Neuron (in vitro differentiated cells): Measurements from ENCODE around the gene LYSMD3.
A peak's percentile ranks its signal among the peaks of the same experiment; 100 is the strongest.

Experiments
- H2AFZ ChIP-seq: one replicate; pipeline ENCODE4 v1.6.1; 2013; ENCODE audit warnings: low read depth, mild to moderate bottlenecking, inconsistent platforms, low read length, moderate library complexity
- H3K27me3 ChIP-seq: one replicate; pipeline ENCODE4 v1.6.1; 2013; ENCODE audit warnings: low read length; ENCODE audit not compliant: insufficient read depth
- H3K36me3 ChIP-seq: one replicate; pipeline ENCODE4 v1.6.1; 2013; ENCODE audit warnings: low read length; ENCODE audit not compliant: insufficient read depth
- H3K4me1 ChIP-seq: one replicate; pipeline ENCODE4 v1.6.1; 2013; ENCODE audit warnings: low read length; ENCODE audit not compliant: insufficient read depth
- H3K4me3 ChIP-seq: 2 replicates; pipeline ENCODE4 v1.5.1; 2013; ENCODE audit warnings: mild to moderate bottlenecking, low read length, moderate library complexity
- H3K9me3 ChIP-seq: one replicate; pipeline ENCODE4 v1.6.1; 2013; ENCODE audit warnings: low read length

Gene LYSMD3

DNA sequence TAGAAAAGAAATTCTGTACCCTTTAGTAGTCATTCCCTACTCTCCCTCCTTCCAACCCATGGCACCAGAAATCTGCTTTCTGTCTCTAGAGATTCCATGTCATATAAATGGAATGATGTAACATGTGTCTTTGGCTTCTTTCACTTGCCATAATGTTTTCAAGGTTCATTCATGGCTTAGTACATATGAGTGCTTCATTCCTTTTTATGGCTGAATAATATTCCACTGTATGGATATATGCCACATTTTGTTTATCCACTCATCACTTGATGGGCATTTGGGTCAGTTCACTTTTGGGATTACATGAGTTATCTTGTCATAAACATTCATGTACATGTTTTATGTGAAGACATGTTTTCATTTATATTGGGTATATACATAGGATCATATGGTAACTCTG lies 35.3 kb downstream of the LYSMD3 start:
- H3K27me3 ChIP-seq: no peaks in the 10 kb centered on the region
- no peaks in the 10 kb centered on the region for H3K36me3 ChIP-seq
- H3K4me3 ChIP-seq: no peak overlapping the region
- peaks cover 3% of the 10 kb centered on the region for H3K9me3 ChIP-seq
- no peak overlapping the region for H2AFZ ChIP-seq
- H3K4me1 ChIP-seq: no peaks in the 10 kb centered on the region

DNA sequence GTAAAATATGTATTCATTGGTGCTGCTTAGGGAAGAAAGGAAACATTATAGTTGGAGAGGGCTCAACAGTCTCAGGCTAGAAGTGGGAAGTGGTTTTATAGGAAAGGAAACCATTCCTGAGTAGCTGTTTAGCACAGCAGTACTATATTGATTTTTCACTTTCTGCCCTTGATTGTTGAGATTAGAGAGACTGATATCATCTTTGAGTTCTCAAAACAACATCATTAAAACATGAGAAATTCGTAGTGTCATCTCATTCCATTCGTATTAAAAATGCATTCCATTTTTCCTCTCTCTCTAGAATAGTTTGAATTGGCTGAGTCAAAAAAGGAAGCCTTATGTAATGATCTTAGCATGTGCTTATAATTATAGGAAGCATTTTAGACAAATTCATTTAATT lies 40.6 kb downstream of the LYSMD3 start:
- Histone ChIP-seq H3K4me3 (no peak overlapping the region), H3K27me3 (no peaks in the 10 kb centered on the region), H2AFZ (no peak overlapping the region), H3K36me3 (no peaks in the 10 kb centered on the region), H3K9me3 (no peaks in the 10 kb centered on the region), H3K4me1 (peaks cover 11% of the 10 kb centered on the region)

DNA sequence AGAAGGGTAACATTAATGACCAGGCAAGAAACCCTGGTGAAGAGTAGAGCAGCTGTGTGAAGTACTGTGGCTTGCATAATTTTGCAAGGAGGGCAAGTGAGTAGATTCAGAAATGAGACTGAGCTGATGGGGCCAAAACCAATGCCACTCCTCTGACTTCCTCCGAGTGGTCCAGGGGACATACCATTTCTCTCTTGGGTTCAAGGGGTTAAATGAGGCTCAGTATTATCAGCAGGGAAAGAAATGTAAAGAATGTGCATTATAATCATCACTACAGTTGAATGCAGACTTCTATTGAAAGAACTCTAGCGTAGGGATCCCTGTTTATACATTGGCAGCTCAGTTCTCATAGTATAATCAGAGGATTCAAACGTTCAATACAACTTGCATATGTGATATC lies 44.8 kb downstream of the LYSMD3 start:
- Histone ChIP-seq H3K4me3 (no peak overlapping the region), H3K36me3 (no peaks in the 10 kb centered on the region), H3K27me3 (no peaks in the 10 kb centered on the region), H3K4me1 (peaks cover 11% of the 10 kb centered on the region), H3K9me3 (no peaks in the 10 kb centered on the region), H2AFZ (no peak overlapping the region)

DNA sequence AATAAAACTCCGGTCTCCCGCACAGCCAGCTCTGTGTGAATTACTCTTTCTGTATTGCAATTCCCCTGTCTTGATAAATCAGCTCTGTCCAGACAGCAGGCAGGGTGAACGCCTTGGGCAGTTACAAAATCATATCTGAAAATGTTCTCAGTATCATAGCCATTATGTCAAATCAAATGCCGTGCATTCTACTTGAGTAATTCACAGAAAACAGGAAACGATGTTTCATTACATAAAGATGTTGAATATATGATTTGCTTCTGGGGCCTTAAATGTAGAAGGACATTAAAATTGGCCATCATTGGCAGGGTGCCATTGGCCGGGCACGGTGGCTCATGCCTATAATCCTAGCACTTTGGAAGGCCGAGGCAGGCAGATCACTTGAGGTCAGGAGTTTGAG lies 46.2 kb downstream of the LYSMD3 start:
- no peak overlapping the region for H2AFZ ChIP-seq
- peaks cover 11% of the 10 kb centered on the region for H3K4me1 ChIP-seq
- no peaks in the 10 kb centered on the region for H3K27me3 ChIP-seq
- H3K4me3 ChIP-seq: no peak overlapping the region
- no peaks in the 10 kb centered on the region for H3K9me3 ChIP-seq
- H3K36me3 ChIP-seq: no peaks in the 10 kb centered on the region

DNA sequence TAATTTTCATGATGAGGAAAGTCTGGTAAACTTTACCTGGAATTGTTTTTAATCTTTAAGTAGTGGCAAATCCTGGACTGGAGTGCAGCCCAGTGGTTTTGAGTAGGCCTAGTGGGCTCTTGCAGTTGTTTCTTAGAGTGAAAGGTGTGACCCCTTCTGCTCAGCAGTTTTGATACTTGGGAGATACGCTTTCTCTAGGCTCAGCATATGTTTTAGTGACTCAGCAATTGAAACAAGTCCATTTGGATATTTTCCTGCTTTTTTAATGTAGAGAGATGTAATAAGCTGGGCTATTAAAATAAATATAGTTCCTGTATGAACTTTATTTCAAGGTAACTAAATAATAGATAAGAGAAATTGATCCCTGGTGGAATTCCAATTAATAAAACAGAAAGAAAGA lies 48.7 kb downstream of the LYSMD3 start:
- H3K36me3 ChIP-seq: no peaks in the 10 kb centered on the region
- no peaks in the 10 kb centered on the region for H3K27me3 ChIP-seq
- H3K9me3 ChIP-seq: no peaks in the 10 kb centered on the region
- no peak overlapping the region for H2AFZ ChIP-seq
- peaks cover 17% of the 10 kb centered on the region for H3K4me1 ChIP-seq
- H3K4me3 ChIP-seq: no peak overlapping the region

DNA sequence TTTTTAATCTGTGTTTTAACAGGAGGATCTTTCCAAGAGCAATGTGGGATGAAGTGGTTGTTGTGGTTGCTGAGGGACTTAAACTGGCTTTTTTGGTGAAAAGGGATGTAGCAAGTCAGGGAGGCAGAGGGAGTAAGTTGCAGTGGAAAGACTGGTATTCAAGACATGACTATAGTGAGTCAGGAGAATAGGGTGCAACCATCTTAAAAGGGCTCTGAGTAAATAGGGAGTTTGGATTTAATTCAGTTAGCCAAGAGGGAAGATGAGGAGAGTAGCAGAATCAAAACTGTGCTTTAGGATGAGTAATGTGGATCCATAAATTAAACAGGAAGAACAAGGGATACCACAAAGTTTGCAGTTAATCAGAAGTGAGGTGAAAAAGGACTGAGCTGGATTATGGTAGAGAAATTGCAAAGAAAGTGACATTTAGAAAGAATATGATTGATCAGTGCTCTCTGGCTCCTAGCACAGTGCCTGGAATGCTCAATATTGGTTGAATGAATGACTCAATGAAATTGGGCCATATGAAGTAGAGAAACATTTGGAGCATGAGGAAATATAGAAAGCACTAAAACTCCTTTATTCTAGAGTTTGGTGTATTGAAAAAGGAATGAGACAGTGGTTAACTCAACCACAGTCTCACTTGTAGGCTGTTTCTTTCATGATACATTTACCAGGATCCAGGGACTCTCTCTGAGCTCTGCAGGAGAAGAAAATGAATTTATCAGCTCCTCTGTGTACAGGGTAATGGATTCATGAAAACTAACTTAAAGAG lies 49.6 kb downstream of the LYSMD3 start:
- H3K4me1 ChIP-seq: peaks cover 14% of the 10 kb centered on the region
- no peaks in the 10 kb centered on the region for H3K27me3 ChIP-seq
- no peak overlapping the region for H2AFZ ChIP-seq
- H3K4me3 ChIP-seq: no peak overlapping the region
- H3K9me3 ChIP-seq: no peaks in the 10 kb centered on the region
- no peaks in the 10 kb centered on the region for H3K36me3 ChIP-seq

DNA sequence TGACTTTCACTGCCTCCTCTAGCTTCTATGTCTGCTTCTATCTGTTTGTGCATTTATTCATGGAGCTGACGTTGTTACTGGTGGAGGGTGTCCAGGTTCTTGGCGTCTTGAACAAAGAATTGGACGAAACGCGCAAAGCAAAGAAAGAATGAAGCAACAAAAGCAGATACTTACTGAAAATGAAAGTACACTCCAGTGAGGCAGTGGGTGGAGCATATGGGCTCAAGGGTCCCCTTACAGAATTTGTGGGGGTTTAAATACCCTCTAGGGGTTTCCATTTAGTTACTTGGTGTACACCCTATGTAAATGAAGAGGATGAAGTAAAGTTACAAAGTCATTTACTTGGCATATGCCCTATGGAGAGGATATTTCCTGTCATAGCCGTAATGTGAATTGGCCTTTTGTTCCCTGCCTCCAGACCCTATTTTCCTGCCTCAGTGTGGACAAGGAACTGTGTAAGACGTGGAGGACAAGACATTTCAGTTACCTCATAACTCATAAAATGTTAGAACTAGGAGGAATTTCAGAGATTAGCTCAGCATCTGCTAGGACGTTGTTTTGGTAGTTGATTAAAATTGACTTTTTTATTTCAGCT lies 51.7 kb downstream of the LYSMD3 start:
- no peaks in the 10 kb centered on the region for H3K27me3 ChIP-seq
- peaks cover 12% of the 10 kb centered on the region for H3K4me1 ChIP-seq
- H3K4me3 ChIP-seq: no peak overlapping the region
- no peaks in the 10 kb centered on the region for H3K36me3 ChIP-seq
- no peak overlapping the region for H2AFZ ChIP-seq
- no peaks in the 10 kb centered on the region for H3K9me3 ChIP-seq

DNA sequence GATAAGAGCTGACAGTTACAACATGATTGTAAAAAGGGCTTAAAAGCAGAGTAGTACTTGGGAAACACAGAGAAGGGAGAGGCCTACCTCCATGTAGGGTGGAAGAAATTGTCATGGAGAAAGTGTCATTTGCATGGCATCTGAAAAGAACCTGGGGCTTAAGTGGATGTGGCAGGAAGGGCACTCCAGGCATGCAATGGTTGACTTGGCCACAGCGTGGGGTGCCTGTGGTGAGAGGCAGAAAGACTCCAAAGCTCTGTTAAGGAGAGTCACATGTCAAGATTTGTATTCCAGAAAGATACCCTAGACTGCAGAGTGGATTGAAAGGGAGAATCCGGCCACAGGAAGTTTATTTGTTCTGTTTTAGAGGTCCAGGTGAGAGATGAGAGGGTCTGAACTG lies 52.3 kb downstream of the LYSMD3 start:
- H2AFZ ChIP-seq: no peak overlapping the region
- H3K4me3 ChIP-seq: no peak overlapping the region
- no peaks in the 10 kb centered on the region for H3K9me3 ChIP-seq
- no peaks in the 10 kb centered on the region for H3K36me3 ChIP-seq
- H3K27me3 ChIP-seq: no peaks in the 10 kb centered on the region
- peaks cover 16% of the 10 kb centered on the region for H3K4me1 ChIP-seq

DNA sequence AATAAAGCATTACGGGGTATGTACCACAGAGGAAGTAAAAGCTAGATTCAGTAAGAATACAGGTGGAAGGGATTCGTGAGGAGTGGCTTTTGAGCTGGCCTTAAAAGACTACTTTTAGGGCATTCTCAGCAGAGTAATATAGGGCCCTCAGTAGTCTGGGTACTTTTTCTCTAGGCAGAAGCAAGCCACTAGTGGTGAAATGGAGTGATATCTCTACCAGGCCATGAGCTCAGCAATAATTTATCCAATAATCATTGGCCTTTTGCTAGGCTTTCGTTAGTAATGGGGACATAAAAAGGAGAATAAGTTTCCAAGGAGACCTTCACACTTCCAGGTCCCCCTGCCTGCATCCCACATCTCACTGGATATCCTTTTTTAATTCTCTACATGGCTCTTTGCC lies 53.0 kb downstream of the LYSMD3 start:
- H3K4me3 ChIP-seq: no peak overlapping the region
- H3K4me1 ChIP-seq: peaks cover 19% of the 10 kb centered on the region
- H2AFZ ChIP-seq: no peak overlapping the region
- no peaks in the 10 kb centered on the region for H3K27me3 ChIP-seq
- H3K9me3 ChIP-seq: no peaks in the 10 kb centered on the region
- H3K36me3 ChIP-seq: no peaks in the 10 kb centered on the region

DNA sequence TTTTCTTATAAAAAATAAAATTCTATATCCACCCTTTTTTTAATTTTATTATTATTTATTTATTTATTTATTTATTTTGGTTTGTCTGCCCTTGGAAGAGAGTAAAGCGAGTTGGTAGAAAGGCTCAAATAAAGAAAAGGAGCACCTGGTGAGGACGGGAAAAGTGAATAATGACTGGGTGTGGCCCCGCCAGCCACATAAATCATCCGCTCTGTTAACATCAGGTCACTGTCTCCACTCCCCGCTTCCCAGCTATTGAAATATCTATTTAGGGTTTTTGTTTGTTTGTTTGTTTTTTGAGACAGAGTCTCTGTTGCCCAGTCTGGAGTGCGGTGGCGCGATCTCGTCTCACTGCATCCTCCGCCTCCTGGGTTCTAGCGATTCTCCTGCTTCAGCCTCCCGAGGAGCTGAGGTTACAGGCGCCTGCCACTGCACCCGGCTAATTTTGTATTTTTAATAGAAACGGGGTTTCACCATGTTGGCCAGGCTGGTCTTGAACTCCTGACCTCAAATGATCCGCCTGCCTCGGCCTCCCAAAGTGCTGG lies 53.9 kb downstream of the LYSMD3 start:
- H3K9me3 ChIP-seq: no peaks in the 10 kb centered on the region
- peak overlapping the region; percentile 88 for H3K4me3 ChIP-seq
- H3K36me3 ChIP-seq: no peaks in the 10 kb centered on the region
- peaks cover 19% of the 10 kb centered on the region for H3K4me1 ChIP-seq
- H2AFZ ChIP-seq: peak overlapping the region; percentile 87
- H3K27me3 ChIP-seq: no peaks in the 10 kb centered on the region

DNA sequence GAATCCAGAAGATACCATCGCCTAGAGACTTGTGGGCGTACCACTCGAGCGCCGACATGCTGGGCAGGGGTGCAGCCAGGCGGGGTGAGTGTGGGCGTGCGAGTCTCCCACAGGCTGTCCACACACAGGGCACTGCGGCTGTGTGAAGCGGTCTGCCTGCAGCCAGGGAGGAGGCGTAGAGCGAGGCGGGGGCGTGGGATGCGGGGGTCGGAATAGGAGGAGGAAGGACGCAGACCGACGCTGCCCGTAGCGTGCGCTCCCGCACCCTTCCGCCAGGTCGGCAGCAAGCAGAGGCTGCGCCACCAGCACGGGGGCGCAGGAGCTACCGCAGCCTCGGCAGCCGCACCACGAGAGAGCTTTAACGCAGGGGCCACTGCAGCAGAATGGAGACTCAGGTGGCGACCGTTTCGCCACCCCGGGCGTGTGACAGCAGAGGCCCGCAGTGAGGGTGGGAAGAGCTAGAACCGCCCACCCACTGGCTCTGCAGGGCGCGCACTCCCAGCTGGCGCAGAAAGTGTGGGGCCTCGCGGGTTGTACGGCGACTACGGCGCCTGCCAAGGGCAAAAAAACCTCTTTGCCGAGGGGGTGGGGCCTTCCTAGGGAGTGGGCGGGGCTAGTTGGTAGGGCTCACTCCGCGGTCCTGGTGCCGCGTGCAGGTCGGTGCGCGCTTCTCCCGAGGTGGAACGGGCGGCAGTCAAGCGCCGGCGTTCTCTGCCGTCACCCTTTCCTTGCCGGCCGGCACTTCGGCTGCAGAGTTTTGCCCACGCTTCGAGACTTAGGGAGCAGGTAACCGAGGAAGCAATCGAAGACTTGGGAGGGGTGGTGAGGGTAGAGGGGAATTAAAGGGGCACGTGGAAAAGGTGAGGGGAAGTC lies 54.9 kb downstream of the LYSMD3 start, which contains the start of the genes MBLAC2 and POLR3G:
Gene MBLAC2, minus strand, starts transcription at position 537 of the 873 bp plus-strand sequence. Its CDS starts 479 bp downstream, at position 58.
Gene POLR3G, plus strand, starts transcription at position 630 of the 873 bp plus-strand sequence. CDS start 10,704 bp downstream, outside the sequence.
- Histone ChIP-seq H3K27me3 (no peaks in the 10 kb centered on the region), H3K4me3 (peak within 1 kb of the TSS; percentile 88), H3K36me3 (no peaks in the 10 kb centered on the region), H2AFZ (peak within 1 kb of the TSS; percentile 87), H3K9me3 (no peaks in the 10 kb centered on the region), H3K4me1 (peaks cover 19% of the 10 kb centered on the region)

DNA sequence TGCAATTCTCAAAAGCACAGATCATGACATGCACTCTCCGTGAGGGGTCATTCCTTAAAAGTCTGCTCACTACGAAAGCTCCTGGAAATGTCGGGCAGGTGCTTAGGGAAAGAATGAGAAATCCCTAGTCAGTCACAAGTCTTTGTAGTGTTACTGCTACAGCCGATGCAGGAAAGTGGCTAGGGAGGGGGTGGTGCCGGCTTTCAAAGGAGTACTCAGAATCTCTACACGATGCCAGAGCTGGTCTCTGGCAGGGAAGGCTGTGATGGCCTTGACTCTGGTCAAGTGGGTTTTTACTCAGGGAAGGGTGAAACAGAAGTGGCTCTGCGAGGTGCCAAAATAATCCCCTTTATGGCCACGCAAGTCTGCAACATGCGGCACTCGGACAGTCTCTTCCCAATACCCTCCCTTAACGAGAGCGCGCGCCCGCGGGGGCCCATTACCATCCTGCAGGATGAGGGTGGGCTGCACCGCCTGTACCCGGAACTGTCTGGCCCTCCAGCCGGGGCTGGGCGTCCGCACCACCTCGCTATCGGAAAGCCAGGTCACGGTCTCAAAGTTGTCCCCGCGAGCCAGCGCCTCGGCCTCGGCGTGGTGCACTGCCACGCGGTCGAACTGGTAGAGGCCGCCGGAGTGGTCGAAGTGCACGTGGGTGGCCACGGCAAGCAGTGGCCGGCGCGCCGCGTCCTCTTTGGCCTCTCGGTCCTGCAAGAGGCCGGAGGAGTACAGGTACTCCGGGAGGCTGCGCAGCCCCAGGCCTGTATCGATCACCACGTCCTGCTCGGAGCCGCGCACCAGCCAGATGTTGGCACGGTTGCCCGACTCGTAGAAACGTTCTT lies 55.8 kb downstream of the LYSMD3 start:
- peak overlapping the region; percentile 87 for H2AFZ ChIP-seq
- peak overlapping the region; percentile 88 for H3K4me3 ChIP-seq
- H3K4me1 ChIP-seq: peaks cover 19% of the 10 kb centered on the region
- no peaks in the 10 kb centered on the region for H3K9me3 ChIP-seq
- H3K27me3 ChIP-seq: no peaks in the 10 kb centered on the region
- H3K36me3 ChIP-seq: no peaks in the 10 kb centered on the region
